ENCODE data around the gene LIFR. TPM values are rescaled to one million over a fixed set of nuclear protein-coding genes. Genes with fewer than 3 reads are reported as not detected.

Gene LIFR
- total and polyA plus RNA-seq, 7 donors = 10.1 to 74.5 (median 28.9) TPM

- no peak for TF ChIP-seq CTCF (IDR thresholded peaks at IDR 0.05)
- Histone ChIP-seq H3K36me3 (ENCODE audit: insufficient read depth in 1 of 2, low read depth in 1 of 2) (no peaks in the 10 kb centered on the region), H3K27ac (no peak overlapping the region), H3K4me1 (peaks cover 10% of the 10 kb centered on the region), H3K27me3 (ENCODE audit: insufficient read depth in 3 of 3, low read length in 2 of 3) (no peaks in the 10 kb centered on the region), H3K4me3 (no peak overlapping the region), H3K9me3 (no peaks in the 10 kb centered on the region)
- DNase-seq = no peak
- WGBS, 3 donors = 84 to 90% (median 84%) methylated on average over 6 of the region's 6 CpGs
- no peak for ATAC-seq
- intact Hi-C loops (cut with DNase I) = no loop called here
Observed at GRCh38 chr5:38585816-38586215, 29.4 kb upstream of the LIFR start.

GRCh38 chr5:38583500-38583899, 27.1 kb upstream of the LIFR start:
- Histone ChIP-seq H3K4me3 (no peak overlapping the region), H3K4me1 (no peaks in the 10 kb centered on the region), H3K9me3 (no peaks in the 10 kb centered on the region), H3K27me3 (ENCODE audit: insufficient read depth in 3 of 3, low read length in 2 of 3) (no peaks in the 10 kb centered on the region), H3K36me3 (ENCODE audit: insufficient read depth in 1 of 2, low read depth in 1 of 2) (no peaks in the 10 kb centered on the region), H3K27ac (no peak overlapping the region)
- no peak for TF ChIP-seq CTCF (IDR thresholded peaks at IDR 0.05)
- DNase-seq = no peak
- intact Hi-C loops (cut with DNase I) = no loop called here
- 94 to 100% (median 97%) methylated on average over 1 of the region's 1 CpG for WGBS, 3 donors
- ATAC-seq = no peak

GRCh38 chr5:38582975-38583319, 26.5 kb upstream of the LIFR start:
- no peak for ATAC-seq
- no peak for DNase-seq
- Histone ChIP-seq H3K27me3 (ENCODE audit: insufficient read depth in 3 of 3, low read length in 2 of 3) (no peaks in the 10 kb centered on the region), H3K4me3 (no peak overlapping the region), H3K4me1 (no peaks in the 10 kb centered on the region), H3K36me3 (ENCODE audit: insufficient read depth in 1 of 2, low read depth in 1 of 2) (no peaks in the 10 kb centered on the region), H3K9me3 (no peaks in the 10 kb centered on the region), H3K27ac (no peak overlapping the region)
- TF ChIP-seq CTCF (IDR thresholded peaks at IDR 0.05) = no peak
- WGBS, 3 donors = 79 to 82% (median 80%) methylated on average over 5 of the region's 5 CpGs
- intact Hi-C loops (cut with DNase I) = no loop called here

GRCh38 chr5:38582293-38582974, 26.0 kb upstream of the LIFR start:
- no peaks in the 10 kb centered on the region for H3K36me3 ChIP-seq (ENCODE audit: insufficient read depth in 1 of 2, low read depth in 1 of 2)
- no peak for TF ChIP-seq CTCF (IDR thresholded peaks at IDR 0.05)
- intact Hi-C loops (cut with DNase I) = no loop called here
- H3K9me3 ChIP-seq = no peaks in the 10 kb centered on the region
- no peak overlapping the region for H3K27ac ChIP-seq
- H3K27me3 ChIP-seq (ENCODE audit: insufficient read depth in 3 of 3, low read length in 2 of 3) = no peaks in the 10 kb centered on the region
- H3K4me3 ChIP-seq = no peak overlapping the region
- 78 to 84% (median 83%) methylated on average over 5 of the region's 5 CpGs for WGBS, 3 donors
- no peak for ATAC-seq
- peaks cover 2% of the 10 kb centered on the region for H3K4me1 ChIP-seq
- no peak for DNase-seq

GRCh38 chr5:38581597-38581996, 25.2 kb upstream of the LIFR start:
- Histone ChIP-seq H3K27me3 (ENCODE audit: insufficient read depth in 3 of 3, low read length in 2 of 3) (no peaks in the 10 kb centered on the region), H3K4me1 (peaks cover 10% of the 10 kb centered on the region), H3K9me3 (no peaks in the 10 kb centered on the region), H3K27ac (no peak overlapping the region), H3K4me3 (no peak overlapping the region), H3K36me3 (ENCODE audit: insufficient read depth in 1 of 2, low read depth in 1 of 2) (no peaks in the 10 kb centered on the region)
- 91 to 96% (median 94%) methylated on average over 4 of the region's 4 CpGs for WGBS, 3 donors
- no peak for TF ChIP-seq CTCF (IDR thresholded peaks at IDR 0.05)
- DNase-seq = no peak
- intact Hi-C loops (cut with DNase I) = no loop called here
- ATAC-seq = no peak

Data from psoas muscle (tissue), 8 donors.